ENCODE results near the gene SLC35E2B.

DNA sequence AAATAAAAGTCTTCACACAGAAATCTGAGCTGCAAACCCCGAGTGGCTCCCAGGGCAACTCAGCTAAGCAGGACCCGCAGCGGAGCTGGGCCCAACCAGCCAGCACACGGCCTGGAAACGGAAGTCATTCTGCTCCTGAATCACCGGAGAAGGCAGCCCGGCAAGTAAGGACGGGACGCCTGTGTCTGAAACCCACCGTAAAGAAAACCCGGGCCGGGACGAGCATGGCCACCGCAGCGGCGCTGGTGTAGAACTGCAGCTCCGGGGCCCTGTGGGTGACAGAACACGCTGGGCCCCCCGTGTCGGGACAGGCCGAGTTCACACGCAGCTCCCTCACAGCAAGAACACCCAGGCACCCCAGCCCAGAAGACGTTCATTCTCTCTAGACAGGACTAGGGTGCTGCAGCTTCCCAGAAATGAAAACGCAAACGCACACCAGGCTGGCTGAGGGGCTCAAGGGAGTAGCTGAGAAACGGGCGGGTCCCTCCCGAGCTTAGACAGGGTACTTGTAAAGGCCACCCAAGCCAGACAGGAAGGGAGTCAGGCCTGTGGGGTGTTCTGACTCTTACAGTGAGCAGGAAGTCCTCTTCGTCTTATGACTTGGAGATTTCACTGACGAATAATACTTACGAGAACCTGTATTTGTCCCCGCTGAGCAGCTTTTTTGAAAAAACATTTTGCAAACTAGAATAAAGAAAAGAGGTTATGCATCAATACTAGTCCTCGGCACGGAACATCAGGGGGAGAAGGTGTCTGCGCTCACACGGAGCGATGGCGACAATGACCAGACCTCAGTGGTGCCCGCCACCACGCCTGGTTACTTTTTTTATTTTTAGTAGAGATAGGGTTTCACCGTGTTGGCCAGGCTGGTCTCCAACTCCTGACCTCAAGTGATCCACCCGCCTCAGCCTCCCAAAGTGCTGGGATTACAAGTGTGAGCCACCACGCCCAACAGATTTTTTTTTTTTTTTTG, 22.8 kb downstream of the SLC35E2B start:
- TF ChIP-seq HMGXB4 (CRISPR knock-in tag; IDR thresholded peaks at IDR 0.05; ENCODE audit: borderline replicate concordance in 1 of 2, low read depth in 1 of 2), result no peak
- TF ChIP-seq ZNF737 (CRISPR knock-in tag; IDR thresholded peaks at IDR 0.05; ENCODE audit: borderline replicate concordance), result no peak
- TF ChIP-seq CBX5 (CRISPR knock-in tag; IDR thresholded peaks at IDR 0.05; ENCODE audit: borderline replicate concordance), result no peak
- TF ChIP-seq ELF1 (CRISPR knock-in tag; IDR thresholded peaks at IDR 0.05), result no peak
- no peak for TF ChIP-seq RARG (CRISPR knock-in tag; IDR thresholded peaks at IDR 0.05; ENCODE audit: low read depth)
- TF ChIP-seq ZNF629 (CRISPR knock-in tag; conservative IDR thresholded peaks at IDR 0.05), result no peak

Data from HepG2 (cell line).